ENCODE results near the gene OXSR1.

DNA sequence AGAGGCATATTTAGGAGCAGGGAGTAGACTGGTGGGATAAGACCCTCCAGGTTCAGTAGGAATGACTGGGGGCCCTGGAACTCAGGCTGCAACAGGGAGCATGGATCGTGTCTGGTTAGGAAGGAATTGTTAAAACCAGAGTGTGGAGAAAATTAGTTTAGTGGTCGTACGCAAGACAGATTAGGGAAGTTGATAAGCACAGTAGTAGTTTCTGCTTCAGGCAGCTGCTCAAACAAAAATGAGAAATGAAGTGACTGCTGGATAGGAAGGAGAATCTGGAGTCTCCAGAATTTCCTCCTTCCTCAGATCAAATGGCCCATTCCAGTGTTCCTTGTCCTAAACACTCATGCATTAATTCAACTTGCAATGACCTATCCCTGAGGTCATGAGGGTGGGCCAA lies 15.6 kb upstream of the OXSR1 start:
- no peak for TF ChIP-seq POLR2A (IDR thresholded peaks at IDR 0.05)
- TF ChIP-seq, protein P1, sequence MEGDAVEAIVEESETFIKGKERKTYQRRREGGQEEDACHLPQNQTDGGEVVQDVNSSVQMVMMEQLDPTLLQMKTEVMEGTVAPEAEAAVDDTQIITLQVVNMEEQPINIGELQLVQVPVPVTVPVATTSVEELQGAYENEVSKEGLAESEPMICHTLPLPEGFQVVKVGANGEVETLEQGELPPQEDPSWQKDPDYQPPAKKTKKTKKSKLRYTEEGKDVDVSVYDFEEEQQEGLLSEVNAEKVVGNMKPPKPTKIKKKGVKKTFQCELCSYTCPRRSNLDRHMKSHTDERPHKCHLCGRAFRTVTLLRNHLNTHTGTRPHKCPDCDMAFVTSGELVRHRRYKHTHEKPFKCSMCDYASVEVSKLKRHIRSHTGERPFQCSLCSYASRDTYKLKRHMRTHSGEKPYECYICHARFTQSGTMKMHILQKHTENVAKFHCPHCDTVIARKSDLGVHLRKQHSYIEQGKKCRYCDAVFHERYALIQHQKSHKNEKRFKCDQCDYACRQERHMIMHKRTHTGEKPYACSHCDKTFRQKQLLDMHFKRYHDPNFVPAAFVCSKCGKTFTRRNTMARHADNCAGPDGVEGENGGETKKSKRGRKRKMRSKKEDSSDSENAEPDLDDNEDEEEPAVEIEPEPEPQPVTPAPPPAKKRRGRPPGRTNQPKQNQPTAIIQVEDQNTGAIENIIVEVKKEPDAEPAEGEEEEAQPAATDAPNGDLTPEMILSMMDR (IDR thresholded peaks at IDR 0.05) = no peak

Measured in body of pancreas (tissue), 4 donors.